CD1c-positive myeloid dendritic cell (primary cell): Measurements from ENCODE around the gene CARMIL1.
A peak's percentile ranks its signal among the peaks of the same experiment; 100 is the strongest.
"Not testable (repeated sequence)": the region's sequence is repeated elsewhere in the genome, so short reads cannot be mapped to it uniquely, and the experiment has no call there.

ENCODE experiments used
- DNase-seq: peaks from one replicate; pipeline ENCODE4 v3.0.0-alpha.2; 2016; ENCODE audit errors: extremely low spot score

Gene CARMIL1

DNA sequence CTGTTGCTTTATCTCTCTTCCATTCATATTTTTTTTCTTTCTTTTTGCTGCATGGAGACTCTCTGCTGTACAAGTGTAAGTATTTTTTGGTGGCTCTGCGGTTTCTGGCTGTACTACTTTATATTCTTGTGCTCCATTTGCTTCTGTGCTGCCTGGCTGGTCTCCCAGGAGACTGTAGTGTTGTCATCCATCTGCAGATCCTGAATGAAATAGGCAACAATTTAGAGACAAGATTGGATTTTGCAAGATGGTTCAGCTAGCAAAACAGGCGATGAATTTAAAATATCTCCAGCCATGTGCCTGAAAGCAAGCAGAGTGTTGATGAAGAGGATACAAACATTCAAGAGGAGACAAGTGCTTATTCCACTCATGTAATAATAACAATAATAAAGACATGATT lies 297.7 kb downstream of the CARMIL1 start:
- DNase-seq, result no peak

DNA sequence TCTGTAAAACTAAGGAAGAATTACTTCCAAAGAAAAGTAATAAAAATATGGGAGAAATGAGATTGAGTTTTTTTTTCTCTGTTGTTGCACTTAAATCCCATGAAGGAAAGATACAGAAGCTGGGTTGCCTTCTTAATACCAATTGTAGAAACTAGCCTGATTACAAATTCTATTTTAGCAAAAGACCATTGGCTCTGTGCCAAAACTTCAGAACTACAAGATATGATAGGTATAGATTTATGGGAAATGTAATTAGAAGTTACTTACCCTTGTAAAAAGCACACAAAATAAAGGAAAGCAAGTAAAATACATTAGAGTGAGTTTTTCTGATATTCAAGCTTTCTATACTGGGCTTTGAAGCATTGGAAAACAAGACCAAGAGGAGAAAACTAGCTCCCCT lies 299.4 kb downstream of the CARMIL1 start:
- no peak for DNase-seq

GRCh38 chr6:25579391-25579883 lies 300.3 kb downstream of the CARMIL1 start:
- DNase-seq, result no peak

GRCh38 chr6:25579902-25580495 lies 300.8 kb downstream of the CARMIL1 start:
- DNase-seq, result no peak

DNA sequence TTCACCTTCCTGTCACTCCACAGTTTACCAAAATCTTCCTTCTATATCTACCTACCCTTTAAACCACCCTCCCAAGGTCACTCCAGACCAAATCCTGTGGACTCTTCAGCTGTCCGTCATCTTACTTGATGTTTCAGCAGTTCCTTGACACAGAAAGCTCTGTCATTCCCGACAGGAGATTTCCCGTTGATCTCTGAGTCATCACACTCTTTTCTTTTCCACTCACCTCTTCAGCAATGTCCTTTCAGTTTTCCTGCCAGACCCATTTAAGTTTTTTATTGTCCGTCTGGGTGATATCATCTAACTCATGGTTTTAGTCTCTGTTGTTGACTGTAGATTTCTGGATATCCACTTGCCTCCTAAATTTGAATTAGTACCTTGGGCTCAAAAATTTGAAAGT lies 302.9 kb downstream of the CARMIL1 start:
- DNase-seq, result no peak

GRCh38 chr6:25583099-25583498 lies 303.9 kb downstream of the CARMIL1 start:
- DNase-seq, result no peak

DNA sequence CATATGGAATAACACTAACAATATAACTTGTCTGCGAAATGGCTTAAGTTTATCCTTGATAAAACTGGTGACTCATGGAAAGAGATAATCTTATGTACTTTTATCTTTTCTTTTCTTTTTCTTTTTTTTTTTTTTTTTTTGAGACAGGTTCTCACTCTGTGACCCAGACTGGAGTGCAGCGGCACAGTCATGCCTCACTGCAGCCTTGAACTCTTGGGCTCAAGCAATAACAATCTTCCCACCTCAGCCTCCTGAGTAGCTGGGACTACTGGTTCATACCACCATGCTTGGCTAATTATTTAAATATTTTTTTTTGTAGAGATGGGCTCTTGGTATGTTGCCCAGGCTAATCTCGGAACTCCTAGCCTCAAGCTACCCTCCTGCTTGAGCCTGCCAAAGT lies 304.7 kb downstream of the CARMIL1 start:
- no peak for DNase-seq

DNA sequence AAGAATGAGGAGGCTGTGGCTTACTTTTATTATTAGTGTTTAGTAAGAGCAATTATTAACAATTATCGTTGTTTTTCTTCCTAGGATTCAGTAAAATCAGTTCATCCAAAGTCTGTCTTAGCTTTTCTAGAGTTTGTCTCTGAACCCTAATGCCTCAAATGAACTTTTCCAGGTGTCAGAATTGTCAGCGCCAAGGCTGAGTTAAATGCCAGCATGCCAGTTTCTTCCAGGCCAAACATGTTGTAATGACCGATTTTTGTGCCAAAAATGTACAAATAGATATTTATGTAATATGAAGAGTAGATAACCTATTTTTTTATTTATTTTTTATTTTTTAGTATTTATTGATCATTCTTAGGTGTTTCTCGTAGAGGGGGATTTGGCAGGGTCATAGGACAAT lies 306.1 kb downstream of the CARMIL1 start:
- no peak for DNase-seq

GRCh38 chr6:25586119-25586518 lies 306.9 kb downstream of the CARMIL1 start:
- DNase-seq, result not testable (repeated sequence)

DNA sequence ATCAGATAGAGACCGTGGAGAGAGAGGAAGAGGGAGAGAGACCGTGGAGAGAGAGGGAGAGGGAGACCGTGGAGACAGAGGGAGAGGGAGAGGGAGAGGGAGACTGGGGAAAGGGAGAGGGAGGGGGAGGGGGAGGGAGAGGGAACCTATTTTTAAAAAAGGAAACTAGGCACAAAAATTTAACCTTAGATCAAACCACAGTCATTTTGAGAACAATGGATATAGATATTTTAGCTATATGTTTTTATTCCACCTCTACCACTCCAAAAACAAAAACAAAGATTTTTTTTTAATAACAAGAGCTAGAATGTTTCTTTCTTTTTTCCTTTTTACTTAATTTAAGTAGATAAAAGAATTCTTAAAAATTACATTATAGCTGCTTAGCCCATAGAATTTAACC lies 307.8 kb downstream of the CARMIL1 start:
- DNase-seq, result no peak

DNA sequence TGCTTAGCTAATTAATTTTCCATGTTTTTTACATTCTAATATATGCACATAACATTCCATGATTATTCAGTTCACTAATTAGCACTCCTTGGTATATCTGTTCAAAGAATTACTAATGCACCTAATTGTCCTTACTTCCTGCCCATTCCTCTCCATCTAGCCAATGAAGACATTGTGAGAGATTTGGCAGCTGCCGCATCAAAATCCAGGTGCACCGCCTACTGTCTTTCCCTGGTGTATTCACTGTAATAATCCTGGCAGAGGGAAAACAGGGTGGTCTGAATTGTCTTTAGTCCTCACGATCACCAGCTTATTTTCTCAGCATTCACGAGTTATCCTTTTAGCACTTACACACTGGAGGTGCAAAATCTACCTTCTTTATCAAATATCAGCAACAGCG lies 311.8 kb downstream of the CARMIL1 start:
- DNase-seq, result no peak

- DNase-seq, result no peak
These were observed 318.0 kb downstream of the CARMIL1 start for GRCh38 chr6:25596928-25597818.

DNA sequence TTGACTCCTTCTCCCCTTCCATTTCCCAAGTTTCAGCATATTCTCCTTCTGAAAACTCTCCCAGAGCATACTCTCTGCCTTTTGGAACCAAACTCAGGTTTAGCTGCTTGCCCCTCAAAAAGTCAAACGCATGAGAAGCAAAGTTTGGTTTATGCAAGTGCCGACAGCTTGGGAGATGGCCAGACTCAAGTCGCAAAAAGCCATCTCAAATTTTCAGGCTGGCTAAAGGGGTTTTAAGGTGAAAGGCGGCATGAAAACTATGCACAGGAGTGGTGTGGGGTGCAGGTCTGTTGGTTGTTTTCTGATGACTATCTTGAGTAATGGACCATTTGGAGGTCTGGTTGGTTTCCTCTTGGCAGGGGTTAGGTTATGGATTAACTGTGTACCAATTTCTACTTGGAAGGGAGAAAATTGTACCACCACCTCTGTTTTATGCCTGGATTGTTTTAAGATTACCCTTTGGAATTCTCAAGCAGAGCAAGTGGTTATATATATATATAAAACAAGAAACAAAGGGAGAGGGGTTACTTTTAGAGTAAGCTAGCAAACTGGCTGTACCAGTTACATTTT lies 320.4 kb downstream of the CARMIL1 start:
- no peak for DNase-seq

- DNase-seq, result peak; percentile 69
These were observed 322.9 kb downstream of the CARMIL1 start for GRCh38 chr6:25601800-25602673.

GRCh38 chr6:25602674-25602982 lies 323.5 kb downstream of the CARMIL1 start:
- no peak for DNase-seq

- no peak for DNase-seq
These were observed 324.1 kb downstream of the CARMIL1 start for GRCh38 chr6:25603251-25603650.

- DNase-seq, result no peak
These were observed 327.0 kb downstream of the CARMIL1 start for GRCh38 chr6:25606151-25606550.

DNA sequence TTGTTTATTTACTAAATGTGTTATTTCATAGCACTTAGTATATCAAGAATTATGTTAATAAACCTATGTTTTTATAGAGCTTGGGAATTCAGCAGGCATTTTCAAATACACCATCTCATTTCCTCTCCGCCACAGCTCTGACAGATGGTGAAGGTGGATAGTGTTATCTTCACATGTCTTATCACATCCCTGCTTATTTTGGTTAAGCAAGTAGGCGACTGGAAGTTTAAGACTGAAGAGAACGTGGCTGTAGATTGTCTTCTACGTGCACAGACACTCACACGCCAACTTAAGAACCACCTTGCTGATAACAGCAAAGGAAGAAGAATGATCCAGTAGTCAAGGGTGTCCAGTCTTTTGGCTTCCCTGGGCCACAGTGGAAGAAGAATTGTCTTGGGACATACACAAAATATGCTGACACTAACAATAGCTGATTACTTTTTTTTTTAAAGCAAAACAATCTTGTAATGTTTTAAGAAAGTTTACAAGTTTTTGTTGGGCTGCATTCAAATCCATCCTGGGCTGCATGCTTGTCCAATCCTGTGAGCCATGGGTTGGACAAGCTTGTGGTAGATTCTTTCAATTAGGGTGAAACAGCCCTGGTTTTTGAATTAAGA lies 329.5 kb downstream of the CARMIL1 start:
- DNase-seq, result no peak

DNA sequence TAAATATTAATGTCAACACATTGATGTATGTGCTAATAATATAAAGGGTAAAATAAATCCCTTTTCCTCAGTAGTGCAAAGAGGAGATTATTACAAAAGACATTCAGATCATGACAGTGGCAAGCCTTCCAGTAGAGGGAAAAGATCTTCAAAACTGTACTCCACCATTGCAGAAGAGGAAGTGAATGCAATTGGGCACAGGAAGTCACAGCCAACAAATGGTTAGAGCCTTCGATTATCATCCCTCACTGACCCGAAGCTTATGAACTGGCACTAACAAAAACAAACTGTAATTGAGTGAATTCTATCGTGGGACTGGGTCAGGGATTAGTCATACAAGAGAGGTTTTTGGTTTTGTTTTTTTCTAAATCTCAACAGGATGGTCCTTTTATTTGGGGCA lies 333.5 kb downstream of the CARMIL1 start:
- peak; percentile 7 for DNase-seq

GRCh38 chr6:25613415-25613814 lies 334.2 kb downstream of the CARMIL1 start:
- no peak for DNase-seq

DNA sequence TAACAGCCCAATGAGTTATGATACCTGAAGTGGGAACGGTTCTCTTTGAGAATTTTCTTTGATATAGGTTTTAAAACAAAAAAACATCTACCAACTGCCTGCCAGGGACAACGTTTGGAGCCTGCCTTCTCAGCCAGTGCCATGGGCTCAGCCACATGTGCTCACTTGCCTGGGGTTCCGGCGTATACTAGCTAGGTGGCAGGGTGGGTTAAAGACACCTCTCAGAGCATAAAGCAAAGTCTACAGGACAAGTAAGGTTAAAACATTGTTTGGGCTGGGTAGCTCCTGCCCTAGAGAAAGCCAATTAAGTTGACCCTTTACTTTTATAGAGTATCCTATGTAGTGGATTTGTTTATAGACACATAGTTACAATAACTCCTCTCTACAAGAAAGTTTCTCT lies 334.9 kb downstream of the CARMIL1 start:
- no peak for DNase-seq

- DNase-seq, result no peak
These were observed 336.3 kb downstream of the CARMIL1 start for GRCh38 chr6:25615471-25615870.
